HG03439 (cell line): ENCODE measurements around the gene TEF.
"Not testable (repeated sequence)": the region's sequence is repeated elsewhere in the genome, so short reads cannot be mapped to it uniquely, and the experiment has no call there.

ENCODE experiments used
- ATAC-seq: cut with Tn5 transposase; IDR thresholded peaks from one replicate; pipeline ENCODE4 v1.9.1; 2021; ENCODE audit warnings: mild to moderate bottlenecking, moderate library complexity; ENCODE audit not compliant: unreplicated experiment

The TEF gene

GRCh38 chr22:41380993-41381328, 781 bp upstream of the TEF start:
- peak; percentile 12 for ATAC-seq

GRCh38 chr22:41382098-41382578, 396 bp downstream of the TEF start:
- peak; percentile 38 for ATAC-seq

GRCh38 chr22:41382610-41383009, 868 bp downstream of the TEF start:
- ATAC-seq = no peak

GRCh38 chr22:41383085-41383484, 1.3 kb downstream of the TEF start:
- ATAC-seq = no peak

- ATAC-seq = no peak
Observed at GRCh38 chr22:41384128-41384527, 2.4 kb downstream of the TEF start.

- ATAC-seq = no peak
Observed at GRCh38 chr22:41387341-41387740, 5.6 kb downstream of the TEF start.

- no peak for ATAC-seq
Observed at GRCh38 chr22:41394012-41394356, 12.2 kb downstream of the TEF start.

GRCh38 chr22:41395531-41396240, 13.9 kb downstream of the TEF start:
- ATAC-seq = no peak

GRCh38 chr22:41397143-41397811, 15.5 kb downstream of the TEF start:
- ATAC-seq = no peak

GRCh38 chr22:41398921-41399320, 17.2 kb downstream of the TEF start:
- no peak for ATAC-seq

GRCh38 chr22:41401781-41402648, 20.3 kb downstream of the TEF start:
- no peak for ATAC-seq

GRCh38 chr22:41402851-41403250, 21.1 kb downstream of the TEF start:
- not testable (repeated sequence) for ATAC-seq

GRCh38 chr22:41403532-41404318, 22.0 kb downstream of the TEF start:
- peak; percentile 68 for ATAC-seq

- no peak for ATAC-seq
Observed at GRCh38 chr22:41405588-41405987, 23.8 kb downstream of the TEF start.

GRCh38 chr22:41406410-41406809, 24.7 kb downstream of the TEF start:
- no peak for ATAC-seq

- ATAC-seq = no peak
Observed at GRCh38 chr22:41407433-41407832, 25.7 kb downstream of the TEF start.

GRCh38 chr22:41408665-41409064, 26.9 kb downstream of the TEF start:
- ATAC-seq = no peak

GRCh38 chr22:41410311-41410751, 28.6 kb downstream of the TEF start:
- no peak for ATAC-seq

GRCh38 chr22:41411021-41411851, 29.5 kb downstream of the TEF start:
- ATAC-seq = no peak

- no peak for ATAC-seq
Observed at GRCh38 chr22:41415554-41415953, 33.8 kb downstream of the TEF start.
